Prostate gland (tissue), 2 donors: ENCODE data around the gene ARHGEF39. TPM values are rescaled to one million over a fixed set of nuclear protein-coding genes. Genes with fewer than 3 reads are reported as not detected.
A peak's percentile ranks its signal among the peaks of the same experiment; 100 is the strongest.
"Not testable (repeated sequence)": the region's sequence is repeated elsewhere in the genome, so short reads cannot be mapped to it uniquely, and the experiment has no call there.

Source experiments
- DNase-seq: peaks from one replicate; pipeline ENCODE4 v3.0.0-alpha.2; 2019; ENCODE audit warnings: low spot score
- H3K27ac ChIP-seq, 2 donors: fragments of 200-600 bp; sonication (generic); 2 replicates each; pipeline ENCODE4 v1.5.1; 2017 to 2019
- H3K27me3 ChIP-seq: fragments of 200-600 bp; sonication (generic); replicated peaks from 2 replicates; pipeline ENCODE4 v1.5.1; 2019; ENCODE audit not compliant: insufficient read depth
- H3K36me3 ChIP-seq, 2 donors: fragments of 200-600 bp; sonication (generic); 1 replicate in 1 of 2; 2 replicates in 1 of 2; pipeline versions ENCODE4 v1.5.1 to v1.8.1; 2017 to 2019
- H3K4me1 ChIP-seq: fragments of 200-600 bp; sonication (generic); replicated peaks from 2 replicates; pipeline ENCODE4 v1.5.1; 2019
- H3K4me3 ChIP-seq, 2 donors: fragments of 200-600 bp; sonication (generic); 2 replicates each; pipeline ENCODE4 v1.5.1; 2017 to 2019
- H3K9me3 ChIP-seq: fragments of 200-600 bp; sonication (generic); 2 replicates; pipeline ENCODE4 v1.5.1; 2017
- CTCF ChIP-seq, 4 experiments: fragments of 200-600 bp in 2 of 4; fragments of 450-650 bp in 2 of 4; sonication (generic) in 2 of 4; IDR thresholded peaks; 1 replicate in 3 of 4; 2 replicates in 1 of 4; pipeline ENCODE4 v1.5.1; 2016 to 2019; ENCODE audit warnings: antibody characterized with exemption in 4 of 4, mild to moderate bottlenecking in 2 of 4, moderate library complexity in 2 of 4
- POLR2A ChIP-seq: fragments of 450-650 bp; IDR thresholded peaks from one replicate; pipeline ENCODE4 v1.6.1; 2016; ENCODE audit warnings: antibody characterized with exemption, mild to moderate bottlenecking
- POLR2AphosphoS5 ChIP-seq: sonication (generic); formaldehyde crosslinking; IDR thresholded peaks from one replicate; pipeline ENCODE4 v1.6.1; 2017; ENCODE audit warnings: antibody characterized with exemption
- WGBS: methylation state at CpG from one replicate; pipeline ENCODE4 v1.1.5; 2018; 5-methylcytosine and 5-hydroxymethylcytosine counted together
- intact Hi-C: fragments of 100-400 bp; cut with DNase I; formaldehyde crosslinking; loops from one replicate; pipeline ENCODE4 v1.14.2; 2022
- total RNA-seq, 2 donors: library from RNA; depleted of rRNA; stranded (reverse); fragments of >200 nt; gene quantifications; one replicate each; pipeline ENCODE4 v1.1.0, GENCODE V29; 2016

The ARHGEF39 gene
- total RNA-seq, 2 donors from 2014 or later = 1.1 to 1.8 TPM

GRCh38 chr9:35616681-35617459 lies 48.1 kb downstream of the ARHGEF39 start:
- intact Hi-C loops = no loop called here
- no peaks in the 10 kb centered on the region for H3K4me1 ChIP-seq
- H3K4me3 ChIP-seq = peak overlapping the region; percentile 28 to 31
- 10% methylated on average over 48 of the region's 51 CpGs for WGBS
- peak; percentile 32 for DNase-seq
- no peaks in the 10 kb centered on the region for H3K36me3 ChIP-seq
- no peak overlapping the region for H3K27ac ChIP-seq
- TF ChIP-seq POLR2A = no peak
- peak in 1 of 4 experiments; percentile 10 for TF ChIP-seq CTCF (IDR thresholded peaks at IDR 0.05)
- TF ChIP-seq POLR2AphosphoS5 = no peak
- no peaks in the 10 kb centered on the region for H3K9me3 ChIP-seq
- no peaks in the 10 kb centered on the region for H3K27me3 ChIP-seq

GRCh38 chr9:35615981-35616680 lies 48.9 kb downstream of the ARHGEF39 start:
- intact Hi-C loops = no loop called here
- DNase-seq = no peak
- H3K9me3 ChIP-seq = no peaks in the 10 kb centered on the region
- no peaks in the 10 kb centered on the region for H3K36me3 ChIP-seq
- H3K27me3 ChIP-seq = no peaks in the 10 kb centered on the region
- H3K27ac ChIP-seq = no peak overlapping the region
- no peak overlapping the region for H3K4me3 ChIP-seq
- no peak for TF ChIP-seq CTCF (IDR thresholded peaks at IDR 0.05)
- TF ChIP-seq POLR2AphosphoS5 = no peak
- WGBS = 77% methylated on average over 17 of the region's 17 CpGs
- no peaks in the 10 kb centered on the region for H3K4me1 ChIP-seq

- TF ChIP-seq POLR2AphosphoS5 = no peak
- H3K4me3 ChIP-seq = no peak overlapping the region
- 92% methylated on average over 2 of the region's 2 CpGs for WGBS
- intact Hi-C loops = no loop called here
- H3K27me3 ChIP-seq = no peaks in the 10 kb centered on the region
- H3K4me1 ChIP-seq = no peaks in the 10 kb centered on the region
- no peaks in the 10 kb centered on the region for H3K9me3 ChIP-seq
- H3K36me3 ChIP-seq = peaks cover 2 to 5% of the 10 kb centered on the region in 2 donors
- DNase-seq = no peak
- H3K27ac ChIP-seq = no peak overlapping the region
These were observed 52.2 kb downstream of the ARHGEF39 start for GRCh38 chr9:35612843-35613242.

GRCh38 chr9:35612066-35612465 lies 52.9 kb downstream of the ARHGEF39 start:
- DNase-seq, H3K36me3 ChIP-seq, intact Hi-C loops, H3K27ac ChIP-seq, H3K4me3 ChIP-seq, H3K9me3 ChIP-seq, H3K27me3 ChIP-seq, H3K4me1 ChIP-seq: not testable (repeated sequence)
- 95% methylated on average over 4 of the region's 4 CpGs for WGBS

GRCh38 chr9:35611230-35611797 lies 53.7 kb downstream of the ARHGEF39 start:
- intact Hi-C loops = no loop called here
- Histone ChIP-seq H3K36me3 (peaks cover 2 to 5% of the 10 kb centered on the region in 2 donors), H3K27me3 (no peaks in the 10 kb centered on the region), H3K4me1 (peaks cover 8% of the 10 kb centered on the region), H3K27ac (no peak overlapping the region), H3K9me3 (no peaks in the 10 kb centered on the region), H3K4me3 (no peak overlapping the region)
- DNase-seq = no peak
- WGBS = 19% methylated on average over 8 of the region's 8 CpGs
- TF ChIP-seq POLR2A (no peak), CTCF (IDR thresholded peaks at IDR 0.05) (peak in 2 of 4 experiments; percentile 41 to 51)
